Ovary (tissue), 9 donors: Measurements from ENCODE around the gene PRR36. TPM values are rescaled to one million over a fixed set of nuclear protein-coding genes. Genes with fewer than 3 reads are reported as not detected.

Source experiments
- DNase-seq, 5 donors: peaks; one replicate each; pipeline ENCODE4 v3.0.0-alpha.2; 2019 to 2020
- H3K27ac ChIP-seq, 2 donors: fragments of 200-600 bp; one replicate each; pipeline versions ENCODE4 v1.5.1 to v1.8.0; 2019 to 2022
- H3K27me3 ChIP-seq: fragments of 200-600 bp; one replicate; pipeline ENCODE4 v1.8.0; 2022
- H3K36me3 ChIP-seq: fragments of 200-600 bp; sonication (generic); one replicate; pipeline ENCODE4 v1.5.1; 2019
- H3K4me1 ChIP-seq: one replicate; pipeline ENCODE4 v1.8.1; 2013; ENCODE audit warnings: mild to moderate bottlenecking, moderate library complexity; ENCODE audit not compliant: insufficient read depth
- H3K4me3 ChIP-seq: fragments of 200-600 bp; sonication (generic); one replicate; pipeline ENCODE4 v1.5.1; 2017
- H3K9me3 ChIP-seq, 2 donors: fragments of 200-600 bp in 1 of 2; sonication (generic) in 1 of 2; one replicate each; pipeline versions ENCODE4 v1.5.1 to v1.8.1; 2013 to 2019; ENCODE audit warnings: mild to moderate bottlenecking in 1 of 2, moderate library complexity in 1 of 2
- CTCF ChIP-seq, 3 donors: fragments of 450-650 bp in 2 of 3; fragments of 200-600 bp in 1 of 3; IDR thresholded peaks; one replicate each; pipeline versions ENCODE4 v1.5.1 to v1.8.0; 2016 to 2022; ENCODE audit warnings: antibody characterized with exemption in 3 of 3, mild to moderate bottlenecking in 1 of 3
- EP300 ChIP-seq: sonication (generic); formaldehyde crosslinking; IDR thresholded peaks from one replicate; pipeline ENCODE4 v1.6.1; 2017; ENCODE audit warnings: antibody characterized with exemption
- POLR2A ChIP-seq: fragments of 450-650 bp; IDR thresholded peaks from one replicate; pipeline ENCODE4 v1.6.1; 2017; ENCODE audit warnings: antibody characterized with exemption, mild to moderate bottlenecking, moderate library complexity
- WGBS, 3 donors: extraction: QIAGEN DNeasy Blood & Tissue Kit in 1 of 3; methylation state at CpG; one replicate each; pipeline versions ENCODE4 v1.1.5 to v1.1.7; 2013 to 2017; 5-methylcytosine and 5-hydroxymethylcytosine counted together
- intact Hi-C, 4 donors: fragments of 100-400 bp; cut with DNase I; formaldehyde crosslinking; loops; one replicate each; pipeline versions ENCODE4 v1.11.0 to v1.15.1; 2022 to 2023
- polyA plus RNA-seq, 2 donors: library from polyadenylated mRNA; stranded (reverse); fragments of 200-250 nt in 1 of 2; fragments of 350-450 nt in 1 of 2; fragmentation: Illumina TruSeq in 1 of 2; extraction: RNeasy Lipid Tissue Mini Kit (QIAGEN cat#74804) in 1 of 2; gene quantifications; one replicate each; pipeline ENCODE4 v1.2.3, GENCODE V29; 2013 to 2014
- total RNA-seq, 7 donors: library from RNA; depleted of rRNA in 2 of 7; stranded (reverse); fragments of >200 nt in 2 of 7; fragmentation: NEBNext Ultra II Directional in 3 of 7; extraction: Animal tissue kit (Norgen Biotek cat#: 25700) in 3 of 7; gene quantifications; one replicate each; pipeline versions ENCODE4 v1.1.0 to v1.2.4, GENCODE V29; 2016 to 2023
- donor health status: DM: no; HTN: no; CAD: no; lungs with moderate emphysema.
- donor health status: DM: no; HTN: no; CAD: no.
- donor health status: Bipolar disorder and iron deficiency.
- donor health status: DM: yes; HTN: yes; CAD: no.
- donor health status: DM: no; HTN: no; CAD: no.
- donor health status: DM: yes; HTN: yes; CAD: no.

PRR36 gene
- total and polyA plus RNA-seq, 9 donors: 0.05 to 2.2 (median 0.60) TPM

DNA sequence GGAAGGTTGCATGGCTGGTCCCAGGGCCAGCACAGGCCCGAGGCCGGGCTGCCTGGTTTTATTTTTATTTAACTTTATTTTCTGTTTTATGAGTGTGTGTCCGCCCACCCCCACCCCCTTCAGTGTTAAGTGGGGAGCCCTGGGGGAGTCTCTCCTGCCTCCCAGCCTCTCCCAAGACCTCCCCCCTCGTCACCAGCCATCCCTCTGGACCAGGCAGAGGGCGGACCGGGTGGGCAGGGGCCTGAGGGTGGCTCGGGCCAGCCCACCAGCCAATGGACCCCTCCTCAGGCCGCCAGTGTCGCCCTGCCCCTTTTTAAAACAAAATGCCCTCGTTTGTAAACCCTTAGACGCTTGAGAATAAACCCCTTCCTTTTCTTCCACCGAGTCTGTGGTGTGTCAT is 39.9 kb upstream of the PRR36 start:
- Histone ChIP-seq H3K4me1 (peaks cover 6% of the 10 kb centered on the region), H3K27ac (no peak overlapping the region), H3K9me3 (no peaks in the 10 kb centered on the region), H3K36me3 (no peaks in the 10 kb centered on the region), H3K4me3 (no peak overlapping the region), H3K27me3 (peaks cover 6% of the 10 kb centered on the region)
- TF ChIP-seq CTCF (IDR thresholded peaks at IDR 0.05): no peak
- TF ChIP-seq POLR2A: no peak
- TF ChIP-seq EP300: no peak
- peak in 1 of 5 donors; percentile 16 for DNase-seq
- intact Hi-C loops: no loop called here
- WGBS, 3 donors: 42 to 48% (median 47%) methylated on average over 12 of the region's 12 CpGs

DNA sequence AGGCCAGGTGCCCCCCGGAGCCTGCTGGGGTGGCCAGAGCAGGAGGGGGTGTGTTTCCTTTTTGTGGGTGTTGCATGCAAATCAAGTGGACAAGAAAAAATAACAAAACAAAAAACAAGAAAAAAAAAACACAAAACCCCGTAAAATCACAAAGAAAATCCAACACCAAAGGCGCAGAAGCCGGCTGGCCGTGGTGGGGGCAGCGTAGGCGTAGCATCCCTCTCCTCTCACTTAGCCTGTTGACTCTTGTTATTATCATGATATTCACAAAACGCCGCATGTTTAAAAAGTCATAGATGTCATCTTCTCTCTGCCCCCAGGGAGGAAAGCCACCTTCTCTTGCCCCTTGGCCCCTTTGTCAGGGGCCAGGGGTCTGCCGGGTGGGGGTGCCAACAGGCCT is 39.5 kb upstream of the PRR36 start:
- intact Hi-C loops: no loop called here
- Histone ChIP-seq H3K27ac (no peak overlapping the region), H3K4me3 (no peak overlapping the region), H3K4me1 (peaks cover 6% of the 10 kb centered on the region), H3K36me3 (no peaks in the 10 kb centered on the region), H3K9me3 (no peaks in the 10 kb centered on the region), H3K27me3 (peaks cover 6% of the 10 kb centered on the region)
- DNase-seq: no peak
- 77 to 80% (median 79%) methylated on average over 10 of the region's 10 CpGs for WGBS, 3 donors
- TF ChIP-seq CTCF (IDR thresholded peaks at IDR 0.05) (no peak), POLR2A (no peak), EP300 (no peak)

DNA sequence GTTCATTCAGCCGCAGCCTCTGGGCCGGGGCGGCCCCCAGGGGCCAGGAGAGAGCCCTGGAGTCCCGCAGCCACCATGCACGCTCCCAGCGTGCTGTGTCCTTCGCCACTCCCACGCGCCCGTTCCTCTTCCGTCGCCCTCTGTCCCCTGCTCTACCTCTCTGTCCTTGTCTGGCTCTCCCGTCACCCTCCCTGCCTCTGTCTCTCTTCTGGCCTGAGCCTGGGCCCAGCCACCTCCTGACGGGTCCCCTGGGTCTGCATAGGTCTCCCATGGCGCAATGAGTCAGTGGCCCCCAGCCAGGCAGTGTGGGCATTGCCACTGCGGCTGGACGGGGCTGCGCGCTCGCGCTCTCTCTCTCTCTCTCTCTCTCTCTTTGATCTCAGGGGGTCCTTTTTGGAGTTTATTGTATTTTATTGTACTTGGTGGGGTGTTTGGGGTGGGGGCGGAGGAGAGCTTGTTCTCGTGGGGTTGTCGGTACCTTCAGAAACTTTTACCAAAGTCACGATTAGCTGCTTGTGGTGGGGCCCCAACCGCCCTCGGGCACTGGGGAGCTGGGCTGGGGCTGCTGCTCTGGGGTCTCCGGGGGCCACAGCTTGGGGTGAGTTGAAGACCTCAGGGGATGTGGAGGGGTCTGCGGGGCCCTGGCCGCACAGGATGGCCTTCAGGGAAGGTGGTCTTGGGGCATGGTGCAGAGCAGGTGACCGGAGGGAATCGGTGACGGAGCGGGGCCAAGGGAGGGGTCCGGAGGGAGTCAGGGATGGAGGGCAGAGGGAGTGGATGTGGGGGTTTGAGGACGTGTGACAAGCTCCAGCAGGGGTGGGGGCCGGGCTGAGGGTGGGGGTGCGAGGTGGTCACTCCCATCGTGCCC is 38.7 kb upstream of the PRR36 start:
- H3K4me3 ChIP-seq: no peak overlapping the region
- H3K9me3 ChIP-seq: no peaks in the 10 kb centered on the region
- no peak for TF ChIP-seq CTCF (IDR thresholded peaks at IDR 0.05)
- TF ChIP-seq POLR2A: no peak
- TF ChIP-seq EP300: no peak
- WGBS, 3 donors: 87 to 92% (median 88%) methylated on average over 38 to 39 of the region's 39 CpGs
- peaks cover 6% of the 10 kb centered on the region for H3K4me1 ChIP-seq
- intact Hi-C loops: no loop called here
- H3K27me3 ChIP-seq: peaks cover 6% of the 10 kb centered on the region
- no peaks in the 10 kb centered on the region for H3K36me3 ChIP-seq
- no peak overlapping the region for H3K27ac ChIP-seq
- peak in 3 of 5 donors; percentile 24 to 39 (median 26) for DNase-seq

GRCh38 chr19:7912144-7912696 is 38.0 kb upstream of the PRR36 start:
- TF ChIP-seq EP300: no peak
- DNase-seq: peak in 3 of 5 donors; percentile 29 to 43 (median 30)
- Histone ChIP-seq H3K4me3 (no peak overlapping the region), H3K27me3 (peaks cover 6% of the 10 kb centered on the region), H3K4me1 (peaks cover 3% of the 10 kb centered on the region), H3K36me3 (no peaks in the 10 kb centered on the region), H3K9me3 (no peaks in the 10 kb centered on the region), H3K27ac (no peak overlapping the region)
- intact Hi-C loops: no loop called here
- WGBS, 3 donors: 83 to 88% (median 88%) methylated on average over 25 to 31 of the region's 31 CpGs
